HEK293 (cell line): ENCODE results near the gene WDR18.

ENCODE experiments used
- AEBP2 ChIP-seq: fragments of 450-650 bp; formaldehyde crosslinking; IDR thresholded peaks from 2 replicates; pipeline ENCODE4 v1.5.1; 2016; ENCODE audit warnings: missing biosample characterization, missing genetic modification characterization, borderline replicate concordance
- BCL11A ChIP-seq: fragments of 450-650 bp; formaldehyde crosslinking; IDR thresholded peaks from 2 replicates; pipeline ENCODE4 v1.5.1; 2016; ENCODE audit warnings: low read depth, missing biosample characterization, missing genetic modification characterization
- BCL6B ChIP-seq: fragments of 450-650 bp; formaldehyde crosslinking; IDR thresholded peaks from 2 replicates; pipeline ENCODE4 v1.5.1; 2017; ENCODE audit warnings: missing biosample characterization, missing genetic modification characterization
- HIC1 ChIP-seq: fragments of 450-650 bp; formaldehyde crosslinking; IDR thresholded peaks from 2 replicates; pipeline ENCODE4 v1.5.1; 2016; ENCODE audit warnings: missing biosample characterization, missing genetic modification characterization
- HOXA7 ChIP-seq: sonication (generic); formaldehyde crosslinking; IDR thresholded peaks from 2 replicates; pipeline ENCODE4 v1.8.1; 2022; ENCODE audit warnings: missing genetic modification reagents, borderline replicate concordance
- PBX3 ChIP-seq: sonication (generic); formaldehyde crosslinking; IDR thresholded peaks from 2 replicates; pipeline ENCODE4 v1.8.1; 2022; ENCODE audit warnings: mild to moderate bottlenecking, moderate library complexity, missing genetic modification reagents
- PRDM6 ChIP-seq: fragments of 450-650 bp; formaldehyde crosslinking; IDR thresholded peaks from 2 replicates; pipeline ENCODE4 v1.5.1; 2017; ENCODE audit warnings: missing biosample characterization, missing genetic modification characterization
- SCRT2 ChIP-seq: fragments of 450-650 bp; formaldehyde crosslinking; IDR thresholded peaks from 2 replicates; pipeline ENCODE4 v1.5.1; 2016; ENCODE audit warnings: missing biosample characterization, missing genetic modification characterization
- YY1 ChIP-seq: fragments of 450-650 bp; formaldehyde crosslinking; IDR thresholded peaks from 2 replicates; pipeline ENCODE4 v1.5.1; 2018; ENCODE audit warnings: missing biosample characterization, missing genetic modification characterization
- ZBTB21 ChIP-seq: fragments of 450-650 bp; formaldehyde crosslinking; IDR thresholded peaks from 2 replicates; pipeline ENCODE4 v1.5.1; 2017; ENCODE audit warnings: missing biosample characterization, missing genetic modification characterization
- ZFHX2 ChIP-seq: fragments of 450-650 bp; formaldehyde crosslinking; conservative IDR thresholded peaks from 2 replicates; pipeline ENCODE4 v1.5.1; 2016; ENCODE audit warnings: missing biosample characterization, missing genetic modification characterization
- ZFP37 ChIP-seq: fragments of 450-650 bp; formaldehyde crosslinking; IDR thresholded peaks from 2 replicates; pipeline ENCODE4 v1.5.1; 2016; ENCODE audit warnings: missing biosample characterization, missing genetic modification characterization
- ZNF146 ChIP-seq: fragments of 450-650 bp; formaldehyde crosslinking; IDR thresholded peaks from 2 replicates; pipeline ENCODE4 v1.5.1; 2016; ENCODE audit warnings: missing biosample characterization, missing genetic modification characterization
- ZNF19 ChIP-seq: fragments of 450-650 bp; formaldehyde crosslinking; IDR thresholded peaks from 2 replicates; pipeline ENCODE4; 2016; ENCODE audit warnings: missing biosample characterization, missing genetic modification characterization, low read depth
- ZNF211 ChIP-seq: fragments of 450-650 bp; formaldehyde crosslinking; IDR thresholded peaks from 2 replicates; pipeline ENCODE4 v1.5.1; 2016; ENCODE audit warnings: low read depth, missing biosample characterization, missing genetic modification characterization
- ZNF311 ChIP-seq: fragments of 450-650 bp; formaldehyde crosslinking; IDR thresholded peaks from 2 replicates; pipeline ENCODE4 v1.5.1; 2017; ENCODE audit warnings: missing biosample characterization, missing genetic modification characterization, borderline replicate concordance
- ZNF335 ChIP-seq: fragments of 450-650 bp; formaldehyde crosslinking; conservative IDR thresholded peaks from 2 replicates; pipeline ENCODE4 v1.5.1; 2016; ENCODE audit warnings: missing biosample characterization, missing genetic modification characterization
- ZNF341 ChIP-seq: fragments of 450-650 bp; formaldehyde crosslinking; IDR thresholded peaks from 2 replicates; pipeline ENCODE4; 2016; ENCODE audit warnings: low read depth, missing biosample characterization, missing genetic modification characterization
- ZNF362 ChIP-seq: fragments of 450-650 bp; formaldehyde crosslinking; IDR thresholded peaks from 2 replicates; pipeline ENCODE4 v1.5.1; 2016; ENCODE audit warnings: missing biosample characterization, missing genetic modification characterization
- ZNF366 ChIP-seq: fragments of 450-650 bp; formaldehyde crosslinking; conservative IDR thresholded peaks from 2 replicates; pipeline ENCODE4 v1.5.1; 2016; ENCODE audit warnings: missing biosample characterization, missing genetic modification characterization
- ZNF426 ChIP-seq: fragments of 450-650 bp; formaldehyde crosslinking; IDR thresholded peaks from 2 replicates; pipeline ENCODE4 v1.5.1; 2017; ENCODE audit warnings: missing biosample characterization, missing genetic modification characterization, mild to moderate bottlenecking, inconsistent platforms, moderate library complexity
- ZNF549 ChIP-seq: fragments of 450-650 bp; IDR thresholded peaks from 2 replicates; pipeline ENCODE4 v1.5.1; 2018; ENCODE audit warnings: missing biosample characterization, missing genetic modification characterization, mild to moderate bottlenecking, inconsistent platforms, moderate library complexity
- ZNF580 ChIP-seq: fragments of 450-650 bp; formaldehyde crosslinking; IDR thresholded peaks from 2 replicates; pipeline ENCODE4 v1.5.1; 2016; ENCODE audit warnings: missing biosample characterization, missing genetic modification characterization
- ZNF585B ChIP-seq: fragments of 450-650 bp; formaldehyde crosslinking; IDR thresholded peaks from 2 replicates; pipeline ENCODE4 v1.5.1; 2016; ENCODE audit warnings: missing biosample characterization, missing genetic modification characterization
- ZNF600 ChIP-seq: fragments of 450-650 bp; formaldehyde crosslinking; IDR thresholded peaks from 2 replicates; pipeline ENCODE4 v1.5.1; 2016; ENCODE audit warnings: missing biosample characterization, missing genetic modification characterization
- ZNF664 ChIP-seq: fragments of 450-650 bp; formaldehyde crosslinking; IDR thresholded peaks from 2 replicates; pipeline ENCODE4 v1.5.1; 2016; ENCODE audit warnings: missing biosample characterization, missing genetic modification characterization
- ZNF670 ChIP-seq: fragments of 450-650 bp; formaldehyde crosslinking; IDR thresholded peaks from 2 replicates; pipeline ENCODE4 v1.5.1; 2016; ENCODE audit warnings: missing biosample characterization, missing genetic modification characterization, low read depth
- ZSCAN4 ChIP-seq: fragments of 450-650 bp; formaldehyde crosslinking; IDR thresholded peaks from 2 replicates; pipeline ENCODE4 v1.5.1; 2017; ENCODE audit warnings: missing biosample characterization, missing genetic modification characterization

WDR18 gene

GRCh38 chr19:1039646-1040475 is 55.7 kb downstream of the WDR18 start, which contains the start of gene ABCA7 (continued):
- TF ChIP-seq ZFP37 (no peak), BCL11A (tag by site-specific recombination) (0 out of 2 replicates have a peak, but pooled peaks have one; percentile 13), ZNF600 (tag by site-specific recombination) (peak; percentile 72), PBX3 (CRISPR knock-in tag) (peak; percentile 100), YY1 (no peak), ZNF362 (tag by site-specific recombination) (no peak), PRDM6 (tag by site-specific recombination) (no peak), HIC1 (tag by site-specific recombination) (peak; percentile 94), ZNF311 (no peak), ZNF211 (no peak), ZNF549 (tag by site-specific recombination) (no peak), ZNF426 (tag by site-specific recombination) (no peak), SCRT2 (tag by site-specific recombination) (no peak), AEBP2 (no peak), ZBTB21 (peak; percentile 53), ZNF580 (tag by site-specific recombination) (no peak), ZNF585B (tag by site-specific recombination) (no peak), HOXA7 (no peak), ZNF670 (tag by site-specific recombination) (no peak), ZNF366 (peak; percentile 54; the same call in 1 of the 2 replicates), BCL6B (no peak), ZNF664 (tag by site-specific recombination) (no peak), ZNF19 (tag by site-specific recombination) (no peak), ZSCAN4 (tag by site-specific recombination) (no peak), ZNF146 (tag by site-specific recombination) (no peak), ZNF341 (tag by site-specific recombination) (peak; percentile 88), ZFHX2 (tag by site-specific recombination) (peak; percentile 38), ZNF335 (tag by site-specific recombination) (peak; percentile 92)
